Measurements from ENCODE around the gene TMEM236. TPM values are rescaled to one million over a fixed set of nuclear protein-coding genes. Genes with fewer than 3 reads are reported as not detected.

The TMEM236 gene
- total RNA-seq, 8 experiments from 2014 or later: 0.04 to 0.24 (median 0.09) TPM

DNA sequence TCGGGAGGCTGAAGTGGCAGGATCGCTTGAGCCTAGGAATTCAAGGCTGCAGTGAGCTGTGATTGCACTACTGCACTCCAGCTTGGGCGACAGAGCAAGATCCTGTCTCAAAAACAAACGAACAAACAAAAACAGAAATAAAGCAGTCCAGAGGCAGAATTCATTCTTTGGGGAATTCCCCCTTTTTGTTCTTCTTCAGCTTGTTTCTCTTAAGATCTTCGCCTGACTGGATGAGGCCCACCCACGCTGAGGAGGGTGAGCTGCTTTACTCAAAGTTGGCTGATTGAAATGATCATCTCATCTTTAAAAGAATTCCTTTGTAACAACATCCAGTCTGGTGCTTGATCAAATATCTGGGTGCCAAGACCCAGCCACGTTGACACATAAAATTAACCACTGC lies 67.8 kb downstream of the TMEM236 start:
- no peaks in the 10 kb centered on the region for H3K4me1 ChIP-seq (replicated peaks in 1 of 2)
- no peak for ATAC-seq (replicated peaks in 6 of 8)
- H3K4me3 ChIP-seq: no peak overlapping the region
- WGBS, 10 experiments: 0 to 94% (median 41%) methylated on average over 1 to 7 of the region's 7 CpGs; no CpG with 5 or more reads in 1 of the 10 experiments
- H3K27ac ChIP-seq: no peak overlapping the region
- in situ Hi-C loops (cut with MboI; ENCODE audit: low pct_unique_long_range_greater_than_20kb in 2 of 9, low sequenced_read_pairs in 9 of 9, unreplicated experiment in 9 of 9): no loop called here

GRCh38 chr10:17820943-17821342 lies 68.9 kb downstream of the TMEM236 start:
- ATAC-seq (replicated peaks in 6 of 8): no peak
- H3K27ac ChIP-seq: no peak overlapping the region
- no peaks in the 10 kb centered on the region for H3K4me1 ChIP-seq (replicated peaks in 1 of 2)
- WGBS, 10 experiments: 33 to 100% (median 76%) methylated on average over 1 to 3 of the region's 3 CpGs; no CpG with 5 or more reads in 1 of the 10 experiments
- H3K4me3 ChIP-seq: no peak overlapping the region
- in situ Hi-C loops (cut with MboI; ENCODE audit: low pct_unique_long_range_greater_than_20kb in 2 of 9, low sequenced_read_pairs in 9 of 9, unreplicated experiment in 9 of 9): no loop called here

DNA sequence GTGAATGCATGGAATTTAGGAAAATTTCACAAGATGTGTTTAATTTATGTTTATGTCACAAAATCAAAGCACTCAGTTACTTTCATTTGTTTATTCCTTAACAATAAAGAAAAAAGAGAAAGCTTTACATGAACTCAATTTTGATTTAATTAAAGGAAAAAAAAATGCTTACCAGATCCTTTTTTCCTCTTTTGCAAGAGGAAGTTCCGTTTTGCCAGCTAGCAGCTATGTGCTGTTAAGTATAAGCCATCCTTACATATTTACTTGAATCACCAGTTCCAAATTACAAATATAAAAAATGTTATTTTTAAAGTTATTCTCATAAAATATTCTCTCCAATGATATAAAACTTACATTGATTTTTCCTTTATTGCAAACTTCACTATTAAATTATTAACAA lies 69.9 kb downstream of the TMEM236 start:
- WGBS, 10 experiments: 0 to 92% (median 57%) methylated on average over 1 of the region's 1 CpG
- no peak overlapping the region for H3K27ac ChIP-seq
- ATAC-seq (replicated peaks in 6 of 8): no peak
- no peaks in the 10 kb centered on the region for H3K4me1 ChIP-seq (replicated peaks in 1 of 2)
- in situ Hi-C loops (cut with MboI; ENCODE audit: low pct_unique_long_range_greater_than_20kb in 2 of 9, low sequenced_read_pairs in 9 of 9, unreplicated experiment in 9 of 9): no loop called here
- H3K4me3 ChIP-seq: no peak overlapping the region

- H3K4me3 ChIP-seq: no peak overlapping the region
- no peak for ATAC-seq (replicated peaks in 6 of 8)
- H3K4me1 ChIP-seq (replicated peaks in 1 of 2): no peaks in the 10 kb centered on the region
- 71 to 100% (median 88%) methylated on average over 1 of the region's 1 CpG; no CpG with 5 or more reads in 2 of the 10 experiments for WGBS, 10 experiments
- H3K27ac ChIP-seq: no peak overlapping the region
- in situ Hi-C loops (cut with MboI; ENCODE audit: low pct_unique_long_range_greater_than_20kb in 2 of 9, low sequenced_read_pairs in 9 of 9, unreplicated experiment in 9 of 9): no loop called here
Observed at GRCh38 chr10:17831341-17831740, 79.3 kb downstream of the TMEM236 start.

DNA sequence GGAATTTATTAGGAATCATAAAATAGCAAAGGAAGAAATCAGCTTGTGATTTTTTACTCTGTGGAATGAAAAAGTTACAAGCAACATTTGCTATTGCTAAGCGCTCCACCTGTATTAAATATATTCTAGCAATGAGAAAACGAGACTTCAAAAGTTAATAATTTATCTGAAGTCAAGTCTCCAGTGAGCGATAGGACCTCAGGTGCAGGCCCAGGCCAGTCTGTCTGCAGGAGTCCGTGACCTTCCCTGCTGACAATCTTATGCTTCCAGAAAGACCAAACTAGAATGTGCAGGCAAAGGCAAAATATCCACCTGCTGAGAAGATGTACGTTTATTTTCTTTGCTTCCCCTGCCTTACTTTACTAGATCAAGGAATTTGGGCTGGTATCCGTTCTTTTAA lies 79.9 kb downstream of the TMEM236 start:
- in situ Hi-C loops (cut with MboI; ENCODE audit: low pct_unique_long_range_greater_than_20kb in 2 of 9, low sequenced_read_pairs in 9 of 9, unreplicated experiment in 9 of 9): no loop called here
- Histone ChIP-seq H3K27ac (no peak overlapping the region), H3K4me1 (replicated peaks in 1 of 2) (no peaks in the 10 kb centered on the region), H3K4me3 (no peak overlapping the region)
- ATAC-seq (replicated peaks in 6 of 8): no peak
- whole genome bisulfite sequencing, 10 experiments: 47 to 95% (median 77%) methylated on average over 4 to 6 of the region's 6 CpGs; no CpG with 5 or more reads in 1 of the 10 experiments

- Histone ChIP-seq H3K27ac (no peak overlapping the region), H3K4me1 (replicated peaks in 1 of 2) (no peaks in the 10 kb centered on the region), H3K4me3 (no peak overlapping the region)
- ATAC-seq (replicated peaks in 6 of 8): no peak
- WGBS, 10 experiments: 76 to 100% (median 88%) methylated on average over 2 to 6 of the region's 6 CpGs
- in situ Hi-C loops (cut with MboI; ENCODE audit: low pct_unique_long_range_greater_than_20kb in 2 of 9, low sequenced_read_pairs in 9 of 9, unreplicated experiment in 9 of 9): no loop called here
Observed at GRCh38 chr10:17833656-17834055, 81.7 kb downstream of the TMEM236 start.

GRCh38 chr10:17835688-17836087 lies 83.7 kb downstream of the TMEM236 start:
- in situ Hi-C loops (cut with MboI; ENCODE audit: low pct_unique_long_range_greater_than_20kb in 2 of 9, low sequenced_read_pairs in 9 of 9, unreplicated experiment in 9 of 9): no loop called here
- Histone ChIP-seq H3K27ac (no peak overlapping the region), H3K4me3 (no peak overlapping the region), H3K4me1 (replicated peaks in 1 of 2) (no peaks in the 10 kb centered on the region)
- WGBS, 10 experiments: 10 to 100% (median 40%) methylated on average over 1 of the region's 1 CpG; no CpG with 5 or more reads in 7 of the 10 experiments
- ATAC-seq (replicated peaks in 6 of 8): peak in 2 of 8 experiments; percentile 21 to 45

DNA sequence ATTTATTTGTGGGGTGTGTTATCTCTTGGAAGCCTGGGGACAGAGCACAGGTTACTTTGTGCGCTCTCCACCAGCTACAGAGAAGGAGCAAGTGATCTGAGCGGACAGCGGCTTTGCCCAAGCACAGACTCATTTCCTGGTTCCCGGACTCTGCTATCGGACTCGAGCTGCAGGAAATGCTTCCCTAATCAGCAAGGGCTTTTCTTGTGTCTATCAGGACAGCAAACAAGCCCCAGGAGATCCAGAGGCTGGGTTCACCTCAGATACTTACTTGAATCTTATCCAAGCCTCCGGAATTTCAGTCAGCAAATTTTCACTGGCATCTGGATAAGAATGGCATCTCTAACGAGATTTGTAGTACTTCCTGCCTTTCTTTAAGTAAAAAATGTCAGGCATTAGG lies 84.9 kb downstream of the TMEM236 start:
- Histone ChIP-seq H3K4me1 (replicated peaks in 1 of 2) (no peaks in the 10 kb centered on the region), H3K27ac (no peak overlapping the region), H3K4me3 (no peak overlapping the region)
- in situ Hi-C loops (cut with MboI; ENCODE audit: low pct_unique_long_range_greater_than_20kb in 2 of 9, low sequenced_read_pairs in 9 of 9, unreplicated experiment in 9 of 9): no loop called here
- peak in 3 of 8 experiments; percentile 72 to 88 (median 83) for ATAC-seq (replicated peaks in 6 of 8)
- 0 to 75% (median 47%) methylated on average over 1 to 8 of the region's 8 CpGs; no CpG with 5 or more reads in 2 of the 10 experiments for WGBS, 10 experiments

DNA sequence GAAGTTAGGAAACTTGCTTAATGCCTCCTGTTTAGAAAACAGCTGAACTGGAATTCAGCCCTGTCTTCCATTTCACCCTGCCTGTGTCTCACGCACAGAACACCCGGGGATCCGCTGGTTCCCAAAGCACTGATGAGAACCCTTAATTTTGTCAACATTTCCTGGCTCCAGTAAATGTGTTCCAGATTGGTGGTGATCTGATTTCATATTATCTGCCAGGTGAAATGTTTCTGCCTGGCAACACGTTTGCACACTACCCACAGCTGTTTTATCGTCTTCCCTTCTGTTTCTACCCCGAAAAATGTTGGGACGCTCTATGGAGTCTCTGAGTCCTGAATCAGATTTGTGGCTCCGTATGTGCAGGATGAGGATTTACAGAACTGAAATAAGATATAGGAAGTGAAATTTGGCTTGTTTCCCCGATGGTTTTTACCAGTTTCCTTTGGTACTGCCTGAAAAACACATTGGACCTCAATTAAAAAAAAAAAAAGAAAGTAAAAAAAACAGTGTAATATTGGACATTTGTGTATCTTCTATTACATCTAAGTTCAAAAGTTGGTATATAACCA lies 86.2 kb downstream of the TMEM236 start:
- in situ Hi-C loops (cut with MboI; ENCODE audit: low pct_unique_long_range_greater_than_20kb in 2 of 9, low sequenced_read_pairs in 9 of 9, unreplicated experiment in 9 of 9): no loop called here
- WGBS, 10 experiments: 16 to 100% (median 79%) methylated on average over 2 to 9 of the region's 9 CpGs; no CpG with 5 or more reads in 1 of the 10 experiments
- Histone ChIP-seq H3K4me3 (no peak overlapping the region), H3K27ac (no peak overlapping the region), H3K4me1 (replicated peaks in 1 of 2) (no peaks in the 10 kb centered on the region)
- ATAC-seq (replicated peaks in 6 of 8): no peak

- no peaks in the 10 kb centered on the region for H3K4me1 ChIP-seq (replicated peaks in 1 of 2)
- ATAC-seq (replicated peaks in 6 of 8): no peak
- H3K4me3 ChIP-seq: no peak overlapping the region
- H3K27ac ChIP-seq: no peak overlapping the region
- in situ Hi-C loops (cut with MboI; ENCODE audit: low pct_unique_long_range_greater_than_20kb in 2 of 9, low sequenced_read_pairs in 9 of 9, unreplicated experiment in 9 of 9): loop anchor here in 1 of 9 experiments (10.0 kb wide), 1 partner anchor 374 kb away; no protein-coding TSS in a partner anchor
- WGBS, 10 experiments: 0 to 100% (median 91%) methylated on average over 1 of the region's 1 CpG; no CpG with 5 or more reads in 1 of the 10 experiments
Observed at GRCh38 chr10:17841050-17841449, 89.0 kb downstream of the TMEM236 start.

- no peak for ATAC-seq (replicated peaks in 6 of 8)
- H3K4me1 ChIP-seq (replicated peaks in 1 of 2): no peaks in the 10 kb centered on the region
- in situ Hi-C loops (cut with MboI; ENCODE audit: low pct_unique_long_range_greater_than_20kb in 2 of 9, low sequenced_read_pairs in 9 of 9, unreplicated experiment in 9 of 9): loop anchor here in 1 of 9 experiments (10.0 kb wide), 1 partner anchor 372 kb away; no protein-coding TSS in a partner anchor
- no peak overlapping the region for H3K4me3 ChIP-seq
- H3K27ac ChIP-seq: no peak overlapping the region
- 68 to 100% (median 88%) methylated on average over 1 to 5 of the region's 5 CpGs for WGBS, 10 experiments
Observed at GRCh38 chr10:17842641-17843040, 90.6 kb downstream of the TMEM236 start.

DNA sequence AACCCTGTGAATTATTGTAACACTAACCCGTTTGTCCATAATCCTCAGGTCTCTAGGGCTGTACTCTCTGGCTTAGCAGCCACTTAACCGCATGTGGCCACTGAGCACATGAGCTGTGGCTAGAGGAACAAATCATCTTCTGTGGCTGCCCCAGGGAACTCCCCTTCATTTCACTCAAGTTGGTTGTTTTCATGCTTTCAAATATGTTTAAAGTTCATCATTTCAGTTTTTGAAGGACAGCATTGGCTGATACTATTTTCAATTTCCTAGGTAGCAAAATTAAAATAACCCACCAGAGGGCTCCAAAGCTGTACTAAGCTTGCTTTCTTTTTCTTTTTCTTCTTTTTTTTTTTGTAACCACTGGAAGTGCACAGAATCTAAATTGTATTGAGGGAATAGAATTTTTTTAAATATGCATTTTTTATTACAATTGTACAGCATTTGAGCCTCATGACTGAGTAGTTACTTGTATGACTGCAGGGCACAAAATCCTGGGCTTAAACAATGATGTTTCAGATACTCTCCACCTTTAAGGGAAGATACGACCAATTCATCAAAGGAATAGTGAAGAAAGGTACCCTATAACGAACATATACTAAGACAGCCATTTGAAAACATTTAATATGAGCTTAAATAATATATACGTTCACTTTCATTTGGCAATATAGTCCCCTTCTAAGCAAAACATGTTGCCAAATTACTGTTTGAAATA lies 95.7 kb downstream of the TMEM236 start:
- WGBS, 10 experiments: 23 to 100% (median 57%) methylated on average over 1 to 5 of the region's 5 CpGs
- Histone ChIP-seq H3K27ac (no peak overlapping the region), H3K4me1 (replicated peaks in 1 of 2) (peaks cover 0 to 2% of the 10 kb centered on the region in 2 donors), H3K4me3 (no peak overlapping the region)
- in situ Hi-C loops (cut with MboI; ENCODE audit: low pct_unique_long_range_greater_than_20kb in 2 of 9, low sequenced_read_pairs in 9 of 9, unreplicated experiment in 9 of 9): loop anchor here in 1 of 9 experiments (10.0 kb wide), 1 partner anchor 367 kb away; no protein-coding TSS in a partner anchor
- ATAC-seq (replicated peaks in 6 of 8): peak in 7 of 8 experiments; percentile 18 to 72 (median 41)

DNA sequence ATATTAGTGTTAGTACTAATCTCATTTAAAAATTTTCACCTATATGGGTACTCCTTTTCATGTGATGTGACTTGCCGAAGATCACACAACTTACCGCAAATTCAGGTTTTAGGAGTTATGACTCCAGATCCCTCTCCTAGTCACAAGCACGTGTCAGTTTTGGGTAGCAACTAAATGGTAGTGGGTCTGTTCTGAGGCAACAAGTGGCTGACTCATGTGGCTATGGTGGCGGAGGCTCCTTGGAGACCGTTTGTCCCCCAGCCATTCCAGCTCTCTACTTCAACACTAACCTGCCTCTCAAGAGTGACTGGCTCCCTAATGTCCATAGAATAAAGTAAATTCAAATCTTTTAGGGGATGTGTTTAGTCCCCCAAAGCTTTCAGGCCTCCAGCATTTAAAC lies 96.6 kb downstream of the TMEM236 start:
- Histone ChIP-seq H3K27ac (no peak overlapping the region), H3K4me3 (no peak overlapping the region), H3K4me1 (replicated peaks in 1 of 2) (peaks cover 0 to 2% of the 10 kb centered on the region in 2 donors)
- ATAC-seq (replicated peaks in 6 of 8): no peak
- in situ Hi-C loops (cut with MboI; ENCODE audit: low pct_unique_long_range_greater_than_20kb in 2 of 9, low sequenced_read_pairs in 9 of 9, unreplicated experiment in 9 of 9): loop anchor here in 1 of 9 experiments (10.0 kb wide), 1 partner anchor 366 kb away; no protein-coding TSS in a partner anchor
- WGBS, 10 experiments: 40 to 100% (median 87%) methylated on average over 1 to 4 of the region's 5 CpGs; no CpG with 5 or more reads in 1 of the 10 experiments

Data from motor neuron (in vitro differentiated cells).